ENCODE data around the gene STPG3. TPM values are rescaled to one million over a fixed set of nuclear protein-coding genes. Genes with fewer than 3 reads are reported as not detected.

The STPG3 gene
- total RNA-seq, 1 donor from 2014 or later: 0.18 TPM

DNA sequence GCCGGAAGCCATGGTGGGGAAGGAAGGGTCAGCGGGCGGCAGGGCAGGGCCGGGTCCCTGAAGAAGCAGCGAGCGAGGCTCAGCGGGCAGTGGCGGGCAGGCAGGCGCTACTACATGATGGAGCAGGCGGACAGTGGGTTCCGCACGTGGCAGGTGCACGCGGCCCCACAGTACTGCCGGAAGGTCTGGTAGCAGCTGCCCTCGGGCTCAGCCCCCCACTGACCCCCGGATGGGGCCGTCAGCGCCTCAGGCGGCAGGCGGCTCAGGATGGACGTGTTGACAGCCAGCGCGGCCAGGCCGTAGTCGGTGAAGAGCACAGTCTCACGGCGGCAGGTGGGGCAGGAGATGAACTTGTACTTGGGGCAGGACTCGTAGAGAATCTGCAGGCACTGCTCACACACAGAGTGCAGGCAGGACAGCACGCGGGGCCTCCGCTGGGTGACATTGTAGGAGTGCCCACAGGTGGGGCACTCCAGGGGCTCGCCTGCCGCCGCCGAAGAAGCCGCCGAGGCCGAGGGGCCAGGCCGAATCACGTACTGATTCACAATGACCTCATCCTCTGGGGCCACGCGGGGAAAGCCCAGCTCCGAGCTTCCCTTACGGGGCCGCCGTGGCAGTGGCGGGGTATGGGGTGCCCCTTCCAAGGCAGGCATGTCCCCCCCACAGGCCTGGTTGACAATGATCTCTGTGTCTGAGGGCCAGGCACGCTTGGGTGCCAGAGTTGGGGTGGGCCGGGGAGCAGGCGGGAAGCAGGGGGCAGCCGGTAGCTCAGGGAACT, 30.6 kb upstream of the STPG3 start:
- H3K27ac Mint-ChIP-seq: no peak overlapping the region
- TF ChIP-seq, protein P1, sequence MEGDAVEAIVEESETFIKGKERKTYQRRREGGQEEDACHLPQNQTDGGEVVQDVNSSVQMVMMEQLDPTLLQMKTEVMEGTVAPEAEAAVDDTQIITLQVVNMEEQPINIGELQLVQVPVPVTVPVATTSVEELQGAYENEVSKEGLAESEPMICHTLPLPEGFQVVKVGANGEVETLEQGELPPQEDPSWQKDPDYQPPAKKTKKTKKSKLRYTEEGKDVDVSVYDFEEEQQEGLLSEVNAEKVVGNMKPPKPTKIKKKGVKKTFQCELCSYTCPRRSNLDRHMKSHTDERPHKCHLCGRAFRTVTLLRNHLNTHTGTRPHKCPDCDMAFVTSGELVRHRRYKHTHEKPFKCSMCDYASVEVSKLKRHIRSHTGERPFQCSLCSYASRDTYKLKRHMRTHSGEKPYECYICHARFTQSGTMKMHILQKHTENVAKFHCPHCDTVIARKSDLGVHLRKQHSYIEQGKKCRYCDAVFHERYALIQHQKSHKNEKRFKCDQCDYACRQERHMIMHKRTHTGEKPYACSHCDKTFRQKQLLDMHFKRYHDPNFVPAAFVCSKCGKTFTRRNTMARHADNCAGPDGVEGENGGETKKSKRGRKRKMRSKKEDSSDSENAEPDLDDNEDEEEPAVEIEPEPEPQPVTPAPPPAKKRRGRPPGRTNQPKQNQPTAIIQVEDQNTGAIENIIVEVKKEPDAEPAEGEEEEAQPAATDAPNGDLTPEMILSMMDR (IDR thresholded peaks at IDR 0.05; ENCODE audit: unreplicated experiment): no peak
- H3K36me3 Mint-ChIP-seq: no peaks in the 10 kb centered on the region
- no peak for DNase-seq (ENCODE audit: low spot score in 2 of 2, unreplicated experiment in 2 of 2)
- no peaks in the 10 kb centered on the region for H3K9me3 Mint-ChIP-seq
- peak overlapping the region; percentile 49 for H3K4me3 Mint-ChIP-seq
- H3K27me3 Mint-ChIP-seq (ENCODE audit: low read depth): peaks cover 2% of the 10 kb centered on the region
- peaks cover 6% of the 10 kb centered on the region for H3K4me1 Mint-ChIP-seq

DNA sequence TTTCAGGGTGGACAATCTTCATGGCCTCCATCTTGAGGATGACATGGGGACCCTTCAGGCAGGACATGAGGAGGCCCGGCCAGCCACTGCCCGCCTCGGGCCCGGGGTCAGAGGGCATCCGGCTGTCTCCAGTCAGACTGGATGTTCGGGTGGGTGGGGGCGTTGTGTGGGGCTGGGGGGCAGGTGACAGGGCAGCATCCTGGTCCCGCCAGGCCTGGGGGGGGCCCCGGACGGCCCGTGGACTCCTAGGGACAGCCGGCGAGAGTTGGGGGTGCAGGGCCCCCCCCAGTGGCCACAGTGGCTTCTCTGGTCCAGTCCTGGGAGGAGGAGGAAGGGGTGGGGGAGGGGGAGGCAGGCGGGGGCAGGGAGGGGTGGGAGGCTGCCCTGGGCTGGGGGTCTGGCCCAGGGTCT, 30.0 kb upstream of the STPG3 start:
- Mint-ChIP-seq H3K4me3 (peak overlapping the region; percentile 49), H3K27ac (no peak overlapping the region), H3K27me3 (ENCODE audit: low read depth) (peaks cover 2% of the 10 kb centered on the region), H3K9me3 (no peaks in the 10 kb centered on the region), H3K4me1 (peaks cover 6% of the 10 kb centered on the region), H3K36me3 (no peaks in the 10 kb centered on the region)
- TF ChIP-seq, protein P1 (IDR thresholded peaks at IDR 0.05; ENCODE audit: unreplicated experiment): no peak
- no peak for DNase-seq (ENCODE audit: low spot score in 2 of 2, unreplicated experiment in 2 of 2)

DNA sequence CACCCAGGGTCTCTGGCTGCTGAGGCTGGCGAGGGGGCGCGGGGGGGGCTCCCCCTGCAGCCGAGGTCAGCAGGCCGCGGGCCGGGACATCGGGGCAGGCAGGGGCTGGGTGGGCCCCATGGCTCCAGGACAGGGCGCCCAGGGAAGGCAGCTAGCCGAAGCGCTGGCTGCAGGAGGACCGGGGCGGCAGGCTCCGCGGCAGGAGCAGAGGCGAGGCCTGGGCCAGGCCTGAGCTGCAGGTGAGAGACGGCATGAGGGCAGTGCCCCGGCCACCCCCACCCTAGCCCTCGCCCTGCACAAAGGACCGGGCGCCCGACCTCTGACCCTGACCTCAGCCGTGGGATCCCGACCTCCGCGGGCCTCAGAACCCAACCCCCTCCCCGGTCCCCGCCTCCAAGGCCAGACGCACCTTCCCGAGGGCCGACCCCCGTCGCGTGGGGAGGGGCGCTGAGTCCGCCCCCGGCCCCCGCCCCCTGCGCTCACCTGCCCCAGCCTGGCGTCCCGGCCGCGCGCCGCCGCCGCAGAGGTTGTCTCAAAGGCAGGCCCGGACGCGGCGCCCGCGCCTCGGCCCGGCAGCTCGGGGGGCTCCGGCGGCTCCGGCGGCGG, 29.5 kb upstream of the STPG3 start:
- no peak for DNase-seq (ENCODE audit: low spot score in 2 of 2, unreplicated experiment in 2 of 2)
- H3K9me3 Mint-ChIP-seq: no peaks in the 10 kb centered on the region
- H3K4me3 Mint-ChIP-seq: peak overlapping the region; percentile 33
- H3K27me3 Mint-ChIP-seq (ENCODE audit: low read depth): peaks cover 2% of the 10 kb centered on the region
- no peaks in the 10 kb centered on the region for H3K36me3 Mint-ChIP-seq
- TF ChIP-seq, protein P1 (IDR thresholded peaks at IDR 0.05; ENCODE audit: unreplicated experiment): no peak
- no peak overlapping the region for H3K27ac Mint-ChIP-seq
- H3K4me1 Mint-ChIP-seq: peaks cover 9% of the 10 kb centered on the region

DNA sequence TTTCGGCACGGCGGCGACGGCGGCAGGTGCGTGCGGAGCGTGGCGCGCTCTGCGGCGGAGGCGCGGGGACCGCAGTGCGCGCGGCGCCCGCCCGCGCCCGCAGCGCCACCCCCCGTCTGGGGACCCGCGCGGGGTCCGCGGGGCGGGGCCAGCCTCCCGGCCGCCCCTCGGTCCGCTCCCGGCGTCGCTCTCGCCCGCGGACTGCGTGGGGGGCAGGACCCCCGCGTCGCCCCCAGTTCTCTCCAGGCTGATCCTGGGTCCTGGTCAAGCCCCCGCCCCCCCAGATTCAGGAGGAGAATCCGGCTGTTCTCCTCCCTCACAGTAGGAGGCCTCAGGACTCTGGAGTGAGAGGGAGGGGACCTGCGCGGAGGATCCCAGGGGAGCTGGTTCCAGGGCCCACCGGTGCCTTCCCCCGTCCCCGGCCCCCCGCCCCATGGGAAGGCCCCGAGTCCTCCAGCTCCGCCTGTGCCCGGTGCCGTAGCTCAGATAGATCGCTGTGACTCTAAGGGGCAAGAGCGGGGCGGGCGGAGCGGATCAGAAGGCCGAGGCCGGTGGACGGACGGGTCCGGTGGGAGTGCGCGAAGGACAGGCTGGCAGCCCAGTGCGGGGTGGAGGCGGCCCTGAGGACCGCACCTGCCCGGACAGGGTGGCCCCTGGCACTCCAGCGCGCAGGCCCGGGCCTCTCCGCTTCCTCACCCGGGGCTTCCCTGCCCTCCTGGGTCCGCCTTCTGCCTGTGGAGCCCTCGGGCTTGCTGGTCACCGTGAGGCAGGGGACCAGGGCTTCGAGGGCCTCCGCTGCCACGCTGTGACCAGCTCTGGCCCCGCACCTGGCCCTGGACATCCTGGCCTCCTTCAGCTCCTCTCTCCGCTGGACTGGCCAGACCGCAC, 28.7 kb upstream of the STPG3 start, which contains the start of gene RNF208:
Gene RNF208, minus strand, starts transcription at position 51 of the 888 bp plus-strand sequence. CDS start 1,028 bp downstream, outside the sequence.
- Mint-ChIP-seq H3K4me1 (peaks cover 6% of the 10 kb centered on the region), H3K36me3 (no peaks in the 10 kb centered on the region), H3K9me3 (no peaks in the 10 kb centered on the region), H3K4me3 (peak within 1 kb of the TSS; percentile 82), H3K27ac (peak within 1 kb of the TSS; percentile 86), H3K27me3 (ENCODE audit: low read depth) (peaks cover 2% of the 10 kb centered on the region)
- TF ChIP-seq, protein P1 (IDR thresholded peaks at IDR 0.05; ENCODE audit: unreplicated experiment): no peak
- DNase-seq (ENCODE audit: low spot score in 2 of 2, unreplicated experiment in 2 of 2): peak in 1 of 2 experiments; percentile 52
